ENCODE measurements around the gene CXCR4. TPM values are rescaled to one million over a fixed set of nuclear protein-coding genes. Genes with fewer than 3 reads are reported as not detected.
A peak's percentile ranks its signal among the peaks of the same experiment; 100 is the strongest.

CXCR4 gene
- total RNA-seq, 1 experiment from 2014 or later = 1.1 TPM

- H3K9me3 ChIP-seq (ENCODE audit: insufficient read depth, low read depth) = no peaks in the 10 kb centered on the region
- H3K27ac ChIP-seq = no peak overlapping the region
- BruUV-seq (replicated peaks) = no TSS peak
- H3K4me3 ChIP-seq = no peak overlapping the region
- intact Hi-C loops (cut with micrococcal nuclease; ENCODE audit: unreplicated experiment) = no loop called here
- no peaks in the 10 kb centered on the region for H4K20me1 ChIP-seq (ENCODE audit: insufficient read depth)
- no peaks in the 10 kb centered on the region for H3K27me3 ChIP-seq (ENCODE audit: insufficient read depth, low read depth)
- POLR2A ChIA-PET (ENCODE audit: unreplicated experiment) = no interaction called here
- peaks cover 21% of the 10 kb centered on the region for H3F3A ChIP-seq (ENCODE audit: insufficient read depth, low read depth)
- H3K9me2 ChIP-seq (ENCODE audit: insufficient read depth) = no peaks in the 10 kb centered on the region; the same call in 1 of the 2 replicates
- H3K79me2 ChIP-seq (ENCODE audit: low read depth) = no peaks in the 10 kb centered on the region
- H2AFZ ChIP-seq = no peak overlapping the region
- CTCF ChIA-PET = no interaction called here
- TF ChIP-seq EZH2 (IDR thresholded peaks at IDR 0.05; ENCODE audit: low read depth) = no peak
- TF ChIP-seq, protein P1, sequence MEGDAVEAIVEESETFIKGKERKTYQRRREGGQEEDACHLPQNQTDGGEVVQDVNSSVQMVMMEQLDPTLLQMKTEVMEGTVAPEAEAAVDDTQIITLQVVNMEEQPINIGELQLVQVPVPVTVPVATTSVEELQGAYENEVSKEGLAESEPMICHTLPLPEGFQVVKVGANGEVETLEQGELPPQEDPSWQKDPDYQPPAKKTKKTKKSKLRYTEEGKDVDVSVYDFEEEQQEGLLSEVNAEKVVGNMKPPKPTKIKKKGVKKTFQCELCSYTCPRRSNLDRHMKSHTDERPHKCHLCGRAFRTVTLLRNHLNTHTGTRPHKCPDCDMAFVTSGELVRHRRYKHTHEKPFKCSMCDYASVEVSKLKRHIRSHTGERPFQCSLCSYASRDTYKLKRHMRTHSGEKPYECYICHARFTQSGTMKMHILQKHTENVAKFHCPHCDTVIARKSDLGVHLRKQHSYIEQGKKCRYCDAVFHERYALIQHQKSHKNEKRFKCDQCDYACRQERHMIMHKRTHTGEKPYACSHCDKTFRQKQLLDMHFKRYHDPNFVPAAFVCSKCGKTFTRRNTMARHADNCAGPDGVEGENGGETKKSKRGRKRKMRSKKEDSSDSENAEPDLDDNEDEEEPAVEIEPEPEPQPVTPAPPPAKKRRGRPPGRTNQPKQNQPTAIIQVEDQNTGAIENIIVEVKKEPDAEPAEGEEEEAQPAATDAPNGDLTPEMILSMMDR (conservative IDR thresholded peaks at IDR 0.05) = no peak
- peaks cover 23% of the 10 kb centered on the region for H3K4me1 ChIP-seq (replicated peaks; ENCODE audit: insufficient read depth)
- DNase-seq = no peak
- H3K36me3 ChIP-seq (ENCODE audit: low read depth) = no peaks in the 10 kb centered on the region
- H3K4me2 ChIP-seq = no peak overlapping the region
Observed at GRCh38 chr2:136141510-136142149, 23.7 kb upstream of the CXCR4 start.

- Histone ChIP-seq H4K20me1 (ENCODE audit: insufficient read depth) (no peaks in the 10 kb centered on the region), H3F3A (ENCODE audit: insufficient read depth, low read depth) (peaks cover 26% of the 10 kb centered on the region), H3K9me2 (ENCODE audit: insufficient read depth) (no peaks in the 10 kb centered on the region), H3K4me2 (no peak overlapping the region), H3K4me3 (no peak overlapping the region), H3K79me2 (ENCODE audit: low read depth) (no peaks in the 10 kb centered on the region), H2AFZ (no peak overlapping the region), H3K27ac (no peak overlapping the region), H3K4me1 (replicated peaks; ENCODE audit: insufficient read depth) (peaks cover 36% of the 10 kb centered on the region), H3K9me3 (ENCODE audit: insufficient read depth, low read depth) (no peaks in the 10 kb centered on the region), H3K36me3 (ENCODE audit: low read depth) (no peaks in the 10 kb centered on the region), H3K27me3 (ENCODE audit: insufficient read depth, low read depth) (no peaks in the 10 kb centered on the region)
- ChIA-PET POLR2A (ENCODE audit: unreplicated experiment) (no interaction called here), CTCF (no interaction called here)
- intact Hi-C loops (cut with micrococcal nuclease; ENCODE audit: unreplicated experiment) = no loop called here
- TF ChIP-seq, protein P1 (conservative IDR thresholded peaks at IDR 0.05) = no peak
- no peak for TF ChIP-seq EZH2 (IDR thresholded peaks at IDR 0.05; ENCODE audit: low read depth)
- DNase-seq = no peak
- BruUV-seq (replicated peaks) = no TSS peak
Observed at GRCh38 chr2:136139631-136140030, 21.7 kb upstream of the CXCR4 start.

- CTCF ChIA-PET = no interaction called here
- no TSS peak for BruUV-seq (replicated peaks)
- intact Hi-C loops (cut with micrococcal nuclease; ENCODE audit: unreplicated experiment) = no loop called here
Observed at GRCh38 chr2:136137982-136138381, 20.0 kb upstream of the CXCR4 start.

More at GRCh38 chr2:136137982-136138381, 20.0 kb upstream of the CXCR4 start:
- DNase-seq = peak in 1 of 2 experiments; percentile 51
- Histone ChIP-seq H3K79me2 (ENCODE audit: low read depth) (no peaks in the 10 kb centered on the region), H2AFZ (no peak overlapping the region), H4K20me1 (ENCODE audit: insufficient read depth) (no peaks in the 10 kb centered on the region), H3F3A (ENCODE audit: insufficient read depth, low read depth) (peaks cover 26% of the 10 kb centered on the region), H3K27me3 (ENCODE audit: insufficient read depth, low read depth) (no peaks in the 10 kb centered on the region), H3K9me3 (ENCODE audit: insufficient read depth, low read depth) (no peaks in the 10 kb centered on the region), H3K4me1 (replicated peaks; ENCODE audit: insufficient read depth) (peaks cover 36% of the 10 kb centered on the region), H3K4me3 (no peak overlapping the region), H3K4me2 (peak overlapping the region; percentile 37), H3K27ac (no peak overlapping the region), H3K36me3 (ENCODE audit: low read depth) (no peaks in the 10 kb centered on the region), H3K9me2 (ENCODE audit: insufficient read depth) (no peaks in the 10 kb centered on the region)
- TF ChIP-seq, protein P1 (conservative IDR thresholded peaks at IDR 0.05) = no peak
- no peak for TF ChIP-seq EZH2 (IDR thresholded peaks at IDR 0.05; ENCODE audit: low read depth)
- POLR2A ChIA-PET (ENCODE audit: unreplicated experiment) = no interaction called here

Measured in PC-9 (cell line).